ENCODE data around the gene RNF208. TPM values are rescaled to one million over a fixed set of nuclear protein-coding genes. Genes with fewer than 3 reads are reported as not detected.

RNF208 gene
- total and polyA plus RNA-seq, 9 of the 15 experiments (the other 6 are each of a cell fraction or from before 2014, with no cell fraction given), result 0.15 to 6.9 (median 0.50) TPM; not detected in 2

DNA sequence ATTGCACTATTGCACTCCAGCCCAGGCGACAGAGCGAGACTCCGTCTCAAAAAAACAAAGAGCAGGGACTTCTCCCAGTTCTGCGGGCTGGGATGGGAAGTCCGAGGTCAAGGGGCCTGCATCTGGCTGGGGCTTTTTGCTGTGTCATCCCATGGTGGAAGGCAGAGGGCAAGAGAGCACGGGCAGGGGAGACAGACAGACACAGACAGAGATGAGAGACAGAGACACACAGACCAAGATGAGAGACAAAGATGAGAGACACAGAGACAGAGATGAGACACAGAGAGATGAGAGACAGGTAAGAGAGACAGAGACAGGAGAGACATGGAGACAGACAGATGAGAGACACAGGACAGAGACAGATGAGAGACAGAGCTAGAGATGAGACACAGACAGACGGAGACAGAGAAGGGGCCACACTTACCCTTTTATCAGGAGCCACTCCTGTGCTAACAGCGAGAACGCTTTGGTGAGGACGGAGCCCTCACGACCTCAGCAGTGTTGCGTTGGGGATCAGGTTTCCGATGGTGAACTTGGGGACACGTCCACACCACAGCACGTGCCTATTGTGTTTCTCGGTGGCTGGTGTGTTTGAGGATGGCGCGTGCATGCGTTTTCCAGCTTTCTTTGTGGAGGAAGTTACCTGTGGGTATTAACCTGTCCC, 46.6 kb upstream of the RNF208 start (continued):
- TF ChIP-seq, protein P1, sequence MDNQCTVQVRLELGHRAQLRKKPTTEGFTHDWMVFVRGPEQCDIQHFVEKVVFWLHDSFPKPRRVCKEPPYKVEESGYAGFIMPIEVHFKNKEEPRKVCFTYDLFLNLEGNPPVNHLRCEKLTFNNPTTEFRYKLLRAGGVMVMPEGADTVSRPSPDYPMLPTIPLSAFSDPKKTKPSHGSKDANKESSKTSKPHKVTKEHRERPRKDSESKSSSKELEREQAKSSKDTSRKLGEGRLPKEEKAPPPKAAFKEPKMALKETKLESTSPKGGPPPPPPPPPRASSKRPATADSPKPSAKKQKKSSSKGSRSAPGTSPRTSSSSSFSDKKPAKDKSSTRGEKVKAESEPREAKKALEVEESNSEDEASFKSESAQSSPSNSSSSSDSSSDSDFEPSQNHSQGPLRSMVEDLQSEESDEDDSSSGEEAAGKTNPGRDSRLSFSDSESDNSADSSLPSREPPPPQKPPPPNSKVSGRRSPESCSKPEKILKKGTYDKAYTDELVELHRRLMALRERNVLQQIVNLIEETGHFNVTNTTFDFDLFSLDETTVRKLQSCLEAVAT (IDR thresholded peaks at IDR 0.05), result peak; percentile 78 to 93; a peak in 2 of 4 replicates
- TF ChIP-seq KAT8 (IDR thresholded peaks at IDR 0.05; ENCODE audit: low read depth) (no peak), SMARCC2 (IDR thresholded peaks at IDR 0.05; ENCODE audit: low read depth) (peak; percentile 59), ZNF316 (IDR thresholded peaks at IDR 0.05) (peak; percentile 98), ETV6 (IDR thresholded peaks at IDR 0.05; ENCODE audit: borderline replicate concordance in 1 of 2, low read depth in 2 of 2, low read length in 1 of 2) (0 out of 4 replicates have a peak, but pooled peaks of 1 of the 2 experiments have one; percentile 25), ETV6 (CRISPR knock-in tag; IDR thresholded peaks at IDR 0.05; ENCODE audit: borderline replicate concordance) (no peak), WHSC1 (IDR thresholded peaks at IDR 0.05; ENCODE audit: low read length) (peak; percentile 33), MCM7 (IDR thresholded peaks at IDR 0.05) (peak in 1 of 2 experiments; percentile 93; a peak in 1 of 4 replicates), CREBBP (IDR thresholded peaks at IDR 0.05; ENCODE audit: low read depth, low read length) (no peak), GABPA (tag; conservative IDR thresholded peaks at IDR 0.05; ENCODE audit: low read depth) (0 out of 2 replicates have a peak, but pooled peaks have one; percentile 1), HDGF (IDR thresholded peaks at IDR 0.05) (peak; percentile 96), ZKSCAN3 (CRISPR knock-in tag; IDR thresholded peaks at IDR 0.05) (no peak), FOS (IDR thresholded peaks at IDR 0.05; ENCODE audit: extremely low read depth, insufficient read length) (no peak)
- TF ChIP-seq, protein P2, sequence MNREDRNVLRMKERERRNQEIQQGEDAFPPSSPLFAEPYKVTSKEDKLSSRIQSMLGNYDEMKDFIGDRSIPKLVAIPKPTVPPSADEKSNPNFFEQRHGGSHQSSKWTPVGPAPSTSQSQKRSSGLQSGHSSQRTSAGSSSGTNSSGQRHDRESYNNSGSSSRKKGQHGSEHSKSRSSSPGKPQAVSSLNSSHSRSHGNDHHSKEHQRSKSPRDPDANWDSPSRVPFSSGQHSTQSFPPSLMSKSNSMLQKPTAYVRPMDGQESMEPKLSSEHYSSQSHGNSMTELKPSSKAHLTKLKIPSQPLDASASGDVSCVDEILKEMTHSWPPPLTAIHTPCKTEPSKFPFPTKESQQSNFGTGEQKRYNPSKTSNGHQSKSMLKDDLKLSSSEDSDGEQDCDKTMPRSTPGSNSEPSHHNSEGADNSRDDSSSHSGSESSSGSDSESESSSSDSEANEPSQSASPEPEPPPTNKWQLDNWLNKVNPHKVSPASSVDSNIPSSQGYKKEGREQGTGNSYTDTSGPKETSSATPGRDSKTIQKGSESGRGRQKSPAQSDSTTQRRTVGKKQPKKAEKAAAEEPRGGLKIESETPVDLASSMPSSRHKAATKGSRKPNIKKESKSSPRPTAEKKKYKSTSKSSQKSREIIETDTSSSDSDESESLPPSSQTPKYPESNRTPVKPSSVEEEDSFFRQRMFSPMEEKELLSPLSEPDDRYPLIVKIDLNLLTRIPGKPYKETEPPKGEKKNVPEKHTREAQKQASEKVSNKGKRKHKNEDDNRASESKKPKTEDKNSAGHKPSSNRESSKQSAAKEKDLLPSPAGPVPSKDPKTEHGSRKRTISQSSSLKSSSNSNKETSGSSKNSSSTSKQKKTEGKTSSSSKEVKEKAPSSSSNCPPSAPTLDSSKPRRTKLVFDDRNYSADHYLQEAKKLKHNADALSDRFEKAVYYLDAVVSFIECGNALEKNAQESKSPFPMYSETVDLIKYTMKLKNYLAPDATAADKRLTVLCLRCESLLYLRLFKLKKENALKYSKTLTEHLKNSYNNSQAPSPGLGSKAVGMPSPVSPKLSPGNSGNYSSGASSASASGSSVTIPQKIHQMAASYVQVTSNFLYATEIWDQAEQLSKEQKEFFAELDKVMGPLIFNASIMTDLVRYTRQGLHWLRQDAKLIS (CRISPR knock-in tag; IDR thresholded peaks at IDR 0.05), result 0 out of 2 replicates have a peak, but pooled peaks have one; percentile 25
- TF ChIP-seq, protein P3, sequence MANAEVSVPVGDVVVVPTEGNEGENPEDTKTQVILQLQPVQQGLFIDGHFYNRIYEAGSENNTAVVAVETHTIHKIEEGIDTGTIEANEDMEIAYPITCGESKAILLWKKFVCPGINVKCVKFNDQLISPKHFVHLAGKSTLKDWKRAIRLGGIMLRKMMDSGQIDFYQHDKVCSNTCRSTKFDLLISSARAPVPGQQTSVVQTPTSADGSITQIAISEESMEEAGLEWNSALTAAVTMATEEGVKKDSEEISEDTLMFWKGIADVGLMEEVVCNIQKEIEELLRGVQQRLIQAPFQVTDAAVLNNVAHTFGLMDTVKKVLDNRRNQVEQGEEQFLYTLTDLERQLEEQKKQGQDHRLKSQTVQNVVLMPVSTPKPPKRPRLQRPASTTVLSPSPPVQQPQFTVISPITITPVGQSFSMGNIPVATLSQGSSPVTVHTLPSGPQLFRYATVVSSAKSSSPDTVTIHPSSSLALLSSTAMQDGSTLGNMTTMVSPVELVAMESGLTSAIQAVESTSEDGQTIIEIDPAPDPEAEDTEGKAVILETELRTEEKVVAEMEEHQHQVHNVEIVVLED (CRISPR knock-in tag; IDR thresholded peaks at IDR 0.05), result no peak
- TF ChIP-seq, protein P4, sequence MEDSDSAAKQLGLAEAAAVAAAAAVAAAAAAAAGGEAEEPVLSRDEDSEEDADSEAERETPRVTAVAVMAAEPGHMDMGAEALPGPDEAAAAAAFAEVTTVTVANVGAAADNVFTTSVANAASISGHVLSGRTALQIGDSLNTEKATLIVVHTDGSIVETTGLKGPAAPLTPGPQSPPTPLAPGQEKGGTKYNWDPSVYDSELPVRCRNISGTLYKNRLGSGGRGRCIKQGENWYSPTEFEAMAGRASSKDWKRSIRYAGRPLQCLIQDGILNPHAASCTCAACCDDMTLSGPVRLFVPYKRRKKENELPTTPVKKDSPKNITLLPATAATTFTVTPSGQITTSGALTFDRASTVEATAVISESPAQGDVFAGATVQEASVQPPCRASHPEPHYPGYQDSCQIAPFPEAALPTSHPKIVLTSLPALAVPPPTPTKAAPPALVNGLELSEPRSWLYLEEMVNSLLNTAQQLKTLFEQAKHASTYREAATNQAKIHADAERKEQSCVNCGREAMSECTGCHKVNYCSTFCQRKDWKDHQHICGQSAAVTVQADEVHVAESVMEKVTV (CRISPR knock-in tag; IDR thresholded peaks at IDR 0.05), result no peak

All from K562 (cell line).